Keratinocyte (primary cell): ENCODE measurements around the gene ANKZF1.

Source experiments
- CTCF ChIP-seq, 3 experiments: IDR thresholded peaks in 1 of 3; conservative IDR thresholded peaks in 1 of 3; optimal IDR thresholded peaks in 1 of 3; 2 replicates in 2 of 3; 3 replicates in 1 of 3; pipeline versions ENCODE3 to v1.5.1; 2011; ENCODE audit warnings: low read length in 3 of 3, mild to moderate bottlenecking in 3 of 3, moderate library complexity in 2 of 3, control low read depth in 1 of 3, inconsistent platforms in 1 of 3; ENCODE audit not compliant: insufficient read depth in 2 of 3; ENCODE audit errors: extremely low read depth in 1 of 3
- EZH2 ChIP-seq: IDR thresholded peaks from one replicate; pipeline ENCODE4 v1.6.1; 2012; ENCODE audit warnings: inconsistent platforms, mild to moderate bottlenecking, low read length, moderate library complexity

- TF ChIP-seq CTCF (optimal IDR thresholded peaks at IDR 0.05 in 1 of 3, IDR thresholded peaks at IDR 0.05 in 1 of 3, conservative IDR thresholded peaks at IDR 0.05 in 1 of 3; ENCODE audit: extremely low read depth in 1 of 3, insufficient read depth in 2 of 3, low read length in 3 of 3) (peak in 1 of 3 experiments; percentile 11), EZH2 (no peak)
These were observed 19.8 kb downstream of the ANKZF1 start for GRCh38 chr2:219249203-219249980.
